Dendritic cell treated with granulocyte-macrophage colony-stimulating factor and Interleukin-4, amounts not matched to agents 40 ng/mL and 50 ng/mL, for 4 days (primary cell): ENCODE data around the gene FLT1.

Source experiments
- H3K27ac Mint-ChIP-seq: one replicate; pipeline ENCODE4 v1.8.0; 2022; ENCODE audit warnings: mild to moderate bottlenecking, mixed read lengths
- H3K27me3 Mint-ChIP-seq: one replicate; pipeline ENCODE4 v1.8.0; 2022; ENCODE audit warnings: mild to moderate bottlenecking, mixed read lengths
- H3K36me3 Mint-ChIP-seq: one replicate; pipeline ENCODE4 v1.8.0; 2022; ENCODE audit warnings: low read depth, mixed read lengths
- H3K4me1 Mint-ChIP-seq: one replicate; pipeline ENCODE4 v1.8.0; 2022; ENCODE audit warnings: low read depth, mixed read lengths
- H3K4me3 Mint-ChIP-seq: one replicate; pipeline ENCODE4 v1.8.0; 2022; ENCODE audit warnings: mild to moderate bottlenecking, moderate library complexity, mixed read lengths
- H3K9me3 Mint-ChIP-seq: one replicate; pipeline ENCODE4 v1.8.0; 2022; ENCODE audit warnings: mixed read lengths
- intact Hi-C: fragments of 100-400 bp; cut with micrococcal nuclease; formaldehyde crosslinking; loops from one replicate; pipeline ENCODE4 v1.15.0; 2022

Gene FLT1

DNA sequence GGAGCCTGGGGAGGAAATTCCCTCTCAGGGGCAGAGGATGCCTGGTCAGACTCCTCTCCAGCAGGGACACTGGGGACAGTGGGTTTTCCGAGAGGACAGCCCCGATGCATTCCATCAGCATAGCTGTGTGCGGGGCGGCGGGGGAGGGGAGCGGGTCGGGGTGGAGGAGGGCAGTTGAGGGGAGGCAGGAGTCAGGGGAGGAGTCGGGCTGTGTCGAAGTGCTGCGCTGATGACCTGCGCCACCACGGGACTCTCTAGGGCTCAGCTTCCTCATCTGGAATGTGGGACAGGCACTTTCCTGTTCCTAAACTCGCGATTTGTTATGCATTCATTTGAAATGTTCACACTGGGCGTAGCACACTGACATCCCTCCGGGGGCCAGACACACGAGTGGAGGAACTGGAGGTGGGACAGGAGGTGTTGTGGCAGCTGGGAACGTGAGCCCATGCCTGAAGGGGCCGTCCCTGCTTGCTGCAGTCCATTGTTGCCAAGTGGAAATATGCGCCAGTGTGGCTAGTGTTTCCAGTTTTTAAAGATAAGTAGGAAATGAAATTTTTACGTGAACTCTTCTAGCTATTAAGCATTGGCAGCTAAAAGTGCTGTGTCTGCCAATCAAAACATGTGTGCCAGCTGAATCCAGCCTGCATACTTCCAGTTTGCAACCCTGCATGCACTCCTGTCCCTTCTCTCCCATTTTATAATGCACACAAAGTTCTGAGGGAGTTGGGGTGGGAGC is 43.3 kb downstream of the FLT1 start:
- H3K27me3 Mint-ChIP-seq, result peaks cover 37% of the 10 kb centered on the region
- intact Hi-C loops, result no loop called here
- H3K36me3 Mint-ChIP-seq, result no peaks in the 10 kb centered on the region
- peaks cover 10% of the 10 kb centered on the region for H3K9me3 Mint-ChIP-seq
- peaks cover 9% of the 10 kb centered on the region for H3K4me1 Mint-ChIP-seq
- H3K4me3 Mint-ChIP-seq, result no peak overlapping the region
- H3K27ac Mint-ChIP-seq, result no peak overlapping the region

DNA sequence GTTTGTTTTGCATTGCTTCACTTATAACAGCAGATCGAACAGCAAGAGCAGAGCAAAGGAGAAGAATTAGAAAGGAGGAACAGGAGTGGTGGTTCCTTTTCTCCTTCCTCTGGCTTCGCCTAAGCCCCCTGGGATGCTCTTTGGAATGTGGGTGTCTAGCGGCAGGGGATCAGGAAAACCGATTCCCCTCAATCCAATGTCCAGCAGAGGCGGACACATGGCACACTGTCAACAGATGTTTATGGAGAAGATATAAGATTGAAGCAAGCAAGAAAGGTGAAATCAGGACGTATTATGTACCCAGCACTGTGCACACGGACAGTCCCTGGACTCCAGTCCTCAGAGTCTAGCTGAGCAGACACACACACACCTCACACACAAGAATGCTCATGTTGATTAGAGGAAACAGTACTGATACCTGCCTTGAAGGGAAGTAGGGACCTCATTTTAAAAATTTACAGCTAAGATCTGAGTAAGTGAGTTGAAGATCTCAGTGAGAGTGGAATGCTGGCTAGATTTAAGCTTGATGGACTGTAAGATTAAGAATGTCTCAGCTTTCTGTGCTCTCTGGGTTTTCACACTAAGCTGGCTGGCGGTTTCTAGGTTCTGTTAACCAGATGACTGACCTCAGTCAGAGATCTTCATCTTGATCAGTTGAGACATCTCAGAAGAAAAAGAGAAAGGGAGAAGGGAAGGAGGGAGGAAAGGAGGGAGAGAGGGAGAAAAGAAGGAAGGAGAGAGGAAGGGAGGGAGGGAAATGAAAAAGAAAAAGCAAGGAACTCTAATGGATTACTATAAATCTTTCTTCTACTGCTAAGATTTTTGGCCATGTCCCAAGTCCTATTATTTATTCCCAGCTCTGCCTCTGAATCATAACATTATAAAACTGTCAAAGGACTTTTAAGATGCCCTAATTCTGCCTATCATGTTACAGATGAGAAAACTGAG is 44.8 kb downstream of the FLT1 start:
- intact Hi-C loops, result no loop called here
- H3K4me1 Mint-ChIP-seq, result peaks cover 9% of the 10 kb centered on the region
- H3K4me3 Mint-ChIP-seq, result no peak overlapping the region
- H3K9me3 Mint-ChIP-seq, result peaks cover 10% of the 10 kb centered on the region
- no peak overlapping the region for H3K27ac Mint-ChIP-seq
- no peaks in the 10 kb centered on the region for H3K36me3 Mint-ChIP-seq
- H3K27me3 Mint-ChIP-seq, result peaks cover 26% of the 10 kb centered on the region

DNA sequence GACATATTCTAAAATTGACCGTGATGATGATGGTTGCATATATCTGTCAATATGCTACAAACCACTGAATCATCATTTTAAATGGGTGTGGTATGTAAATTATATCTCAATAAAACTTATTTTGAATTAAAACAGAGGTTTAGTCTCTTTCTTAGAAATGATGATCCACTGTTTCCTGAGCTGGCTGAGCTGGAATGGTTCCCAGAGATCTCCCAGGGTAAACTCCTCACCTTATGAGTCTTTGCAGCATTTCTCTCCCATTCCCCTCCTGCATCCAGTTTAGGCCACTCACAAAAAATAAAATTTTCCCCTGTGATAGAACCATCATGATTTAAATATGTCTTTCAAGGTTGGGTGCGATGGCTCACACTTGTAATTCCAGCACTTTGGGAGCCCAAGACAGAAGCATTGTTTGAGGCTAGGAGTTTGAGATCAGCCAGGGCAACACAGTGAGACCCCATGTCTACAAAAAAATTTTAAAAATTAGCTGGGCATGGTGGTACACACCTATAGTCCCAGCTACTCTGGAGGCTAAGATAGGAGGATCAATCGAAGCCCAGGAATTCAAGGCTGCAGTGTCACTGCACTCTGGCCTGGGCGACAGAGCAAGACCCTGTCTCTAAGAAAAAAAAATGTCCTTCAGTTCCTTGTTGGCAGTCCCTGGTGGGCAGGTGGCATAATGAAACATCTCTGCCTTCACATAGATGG is 46.1 kb downstream of the FLT1 start:
- peaks cover 9% of the 10 kb centered on the region for H3K4me1 Mint-ChIP-seq
- no peaks in the 10 kb centered on the region for H3K36me3 Mint-ChIP-seq
- H3K27ac Mint-ChIP-seq, result no peak overlapping the region
- H3K27me3 Mint-ChIP-seq, result peaks cover 21% of the 10 kb centered on the region
- H3K9me3 Mint-ChIP-seq, result peaks cover 18% of the 10 kb centered on the region
- intact Hi-C loops, result no loop called here
- no peak overlapping the region for H3K4me3 Mint-ChIP-seq

DNA sequence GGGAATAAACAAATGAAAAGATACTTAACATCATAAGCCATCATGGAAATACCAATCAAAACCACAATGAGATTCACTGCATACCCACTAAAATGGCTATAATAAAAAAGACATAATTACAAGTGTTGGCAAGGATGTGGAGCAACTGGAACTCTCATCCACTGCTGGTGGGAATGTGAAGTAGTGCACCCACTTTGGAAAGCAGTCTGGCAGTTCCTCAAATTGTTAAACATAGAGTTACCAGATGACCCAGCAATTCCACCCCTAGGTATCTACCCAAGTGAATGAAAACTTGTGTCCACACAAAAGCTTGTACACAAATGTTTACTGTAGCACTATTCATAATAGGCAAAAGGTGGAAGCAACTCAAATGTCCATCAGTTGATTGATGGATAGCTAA is 46.9 kb downstream of the FLT1 start:
- Mint-ChIP-seq H3K27ac (no peak overlapping the region), H3K4me1 (peaks cover 9% of the 10 kb centered on the region), H3K9me3 (peaks cover 23% of the 10 kb centered on the region), H3K36me3 (no peaks in the 10 kb centered on the region), H3K4me3 (no peak overlapping the region), H3K27me3 (peaks cover 23% of the 10 kb centered on the region)
- intact Hi-C loops, result no loop called here

DNA sequence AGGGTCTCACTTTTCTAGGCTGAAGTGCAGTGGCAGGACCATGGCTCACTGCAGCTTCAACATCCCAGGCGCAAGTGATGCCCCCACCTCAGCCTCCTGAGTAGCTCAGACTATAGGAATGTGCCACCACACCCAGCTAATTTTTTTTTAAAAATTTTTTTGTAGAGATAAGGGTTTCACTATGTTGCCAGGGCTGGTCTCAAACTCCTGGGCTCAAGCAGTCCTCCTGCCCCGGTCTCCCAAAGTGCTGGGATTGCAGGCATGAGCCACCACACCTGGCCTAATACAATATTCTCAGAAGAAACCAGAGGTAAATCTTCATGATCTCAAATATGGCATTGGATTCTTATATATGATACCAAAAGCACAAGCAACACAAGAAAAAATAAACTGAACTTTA is 47.7 kb downstream of the FLT1 start:
- H3K27ac Mint-ChIP-seq, result no peak overlapping the region
- H3K9me3 Mint-ChIP-seq, result peaks cover 23% of the 10 kb centered on the region
- peaks cover 9% of the 10 kb centered on the region for H3K4me1 Mint-ChIP-seq
- peaks cover 26% of the 10 kb centered on the region for H3K27me3 Mint-ChIP-seq
- intact Hi-C loops, result no loop called here
- no peak overlapping the region for H3K4me3 Mint-ChIP-seq
- H3K36me3 Mint-ChIP-seq, result no peaks in the 10 kb centered on the region

DNA sequence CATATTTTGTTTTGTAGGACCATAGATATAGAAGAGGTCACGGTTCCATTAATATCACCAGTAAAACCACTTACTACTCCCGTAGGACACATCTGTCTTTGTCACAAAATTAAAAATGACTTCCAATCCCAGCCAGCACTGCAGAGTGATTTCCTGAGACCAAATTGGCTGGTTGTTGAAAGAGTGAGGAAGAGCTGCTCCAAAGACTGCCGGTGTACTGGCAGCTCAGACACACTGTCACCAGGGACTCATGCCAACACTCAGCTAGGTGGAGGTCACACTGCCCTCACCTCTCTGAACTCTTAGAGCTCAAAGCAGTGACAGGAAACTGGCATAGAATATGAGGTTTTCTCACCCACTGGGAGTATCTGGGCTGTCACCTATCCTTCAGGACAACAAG is 52.1 kb downstream of the FLT1 start:
- Mint-ChIP-seq H3K4me1 (no peaks in the 10 kb centered on the region), H3K27ac (no peak overlapping the region)
- intact Hi-C loops, result no loop called here

DNA sequence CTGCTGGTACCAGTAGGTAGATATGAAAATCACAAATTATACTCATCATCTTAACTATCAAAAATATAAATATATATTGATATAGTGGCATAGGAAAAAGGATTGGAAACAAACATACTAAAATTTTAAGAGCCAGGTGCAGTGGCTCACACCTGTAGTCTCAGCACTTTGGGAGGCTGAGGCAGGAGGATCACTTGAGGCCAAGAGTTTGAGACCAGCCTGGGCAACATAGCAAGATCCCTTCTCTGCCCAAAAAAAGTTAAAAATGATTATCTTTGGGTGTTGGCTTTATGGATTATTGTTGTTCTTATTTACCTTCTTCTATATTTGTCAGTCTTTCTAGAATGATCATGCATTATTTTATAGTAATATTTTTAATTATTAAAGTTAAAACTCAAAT is 53.4 kb downstream of the FLT1 start:
- intact Hi-C loops, result no loop called here
- H3K27me3 Mint-ChIP-seq, result peaks cover 32% of the 10 kb centered on the region
- H3K4me3 Mint-ChIP-seq, result no peak overlapping the region
- no peak overlapping the region for H3K27ac Mint-ChIP-seq
- H3K36me3 Mint-ChIP-seq, result no peaks in the 10 kb centered on the region
- peaks cover 13% of the 10 kb centered on the region for H3K9me3 Mint-ChIP-seq
- no peaks in the 10 kb centered on the region for H3K4me1 Mint-ChIP-seq

More for the DNA sequence above, 52.1 kb downstream of the FLT1 start:
- no peaks in the 10 kb centered on the region for H3K36me3 Mint-ChIP-seq
- peaks cover 27% of the 10 kb centered on the region for H3K27me3 Mint-ChIP-seq
- no peak overlapping the region for H3K4me3 Mint-ChIP-seq
- H3K9me3 Mint-ChIP-seq, result peaks cover 15% of the 10 kb centered on the region

DNA sequence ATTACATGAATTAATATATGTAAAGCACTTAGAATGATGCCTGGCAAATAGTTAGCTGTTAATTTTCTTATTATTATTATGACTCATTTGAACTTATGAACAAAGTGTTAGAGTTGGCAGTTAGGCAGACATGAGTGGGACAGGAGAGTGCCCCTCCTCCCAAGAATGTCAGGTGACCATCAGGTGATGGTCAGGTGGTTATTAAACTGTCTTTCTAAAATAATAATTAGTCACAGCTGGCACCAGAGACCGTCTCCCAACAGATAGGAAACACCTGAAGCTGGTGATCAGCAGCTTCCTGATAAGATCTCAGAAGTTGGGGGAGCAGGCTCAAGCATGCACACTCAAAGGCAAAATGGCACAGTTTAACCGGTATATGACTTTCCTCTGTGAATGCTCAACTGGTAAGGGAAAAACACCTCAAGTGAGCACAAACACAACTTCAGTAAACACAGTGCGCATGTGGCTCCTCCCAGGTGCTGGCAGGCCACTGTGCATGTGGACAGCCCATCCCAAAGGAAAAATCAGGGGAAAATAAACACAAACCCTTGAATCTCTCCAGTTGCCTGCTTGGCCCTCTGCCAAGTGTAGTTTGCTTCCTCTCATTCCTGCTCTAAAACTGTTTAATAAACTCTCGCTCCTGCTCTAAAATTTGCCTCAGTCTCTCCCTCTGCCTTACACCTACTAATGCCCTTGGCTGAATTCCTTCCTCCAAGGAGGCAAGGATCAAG is 54.0 kb downstream of the FLT1 start:
- no peaks in the 10 kb centered on the region for H3K4me1 Mint-ChIP-seq
- peaks cover 35% of the 10 kb centered on the region for H3K27me3 Mint-ChIP-seq
- no peak overlapping the region for H3K27ac Mint-ChIP-seq

DNA sequence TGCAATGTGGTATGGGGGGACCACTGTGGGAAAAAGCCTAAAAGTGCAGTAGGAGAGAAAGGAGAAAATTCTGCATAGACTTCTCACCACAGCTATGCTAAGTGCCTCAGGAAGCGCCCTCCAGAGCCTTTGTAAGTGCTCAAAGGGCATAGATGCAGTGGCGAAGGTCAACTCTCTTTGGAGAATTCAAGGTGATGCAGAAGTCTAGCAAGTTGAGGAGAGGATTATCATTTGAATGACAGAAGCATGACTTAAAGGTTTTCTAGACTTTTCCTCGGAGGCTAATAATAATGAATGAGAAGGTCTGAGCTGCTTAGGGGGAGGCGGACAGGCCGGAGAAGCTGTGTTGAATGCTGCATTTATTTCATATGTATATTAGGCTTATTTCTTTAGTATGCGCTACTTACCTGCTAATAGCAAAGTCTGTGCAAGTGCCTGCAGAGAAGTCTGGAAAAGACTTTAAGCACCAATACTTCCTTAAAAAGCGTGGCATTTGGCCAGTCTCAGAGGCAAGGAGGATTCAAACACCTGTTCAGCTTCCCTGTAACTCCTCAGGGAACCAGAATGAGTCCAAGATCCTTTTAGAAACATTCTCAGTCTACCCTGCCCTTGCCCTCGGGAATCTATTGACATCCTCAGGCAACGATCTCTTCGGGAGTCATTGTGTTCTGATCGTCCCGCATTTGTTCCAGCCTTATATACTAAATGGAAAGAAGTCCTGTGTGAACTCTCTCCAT is 56.2 kb downstream of the FLT1 start:
- Mint-ChIP-seq H3K27ac (no peak overlapping the region), H3K9me3 (peaks cover 5% of the 10 kb centered on the region), H3K27me3 (peaks cover 50% of the 10 kb centered on the region), H3K4me3 (no peak overlapping the region), H3K36me3 (peaks cover under 1% of the 10 kb centered on the region), H3K4me1 (no peaks in the 10 kb centered on the region)
- intact Hi-C loops, result no loop called here

More for the DNA sequence above, 54.0 kb downstream of the FLT1 start:
- Mint-ChIP-seq H3K36me3 (no peaks in the 10 kb centered on the region), H3K9me3 (peaks cover 13% of the 10 kb centered on the region), H3K4me3 (no peak overlapping the region)
- intact Hi-C loops, result no loop called here

DNA sequence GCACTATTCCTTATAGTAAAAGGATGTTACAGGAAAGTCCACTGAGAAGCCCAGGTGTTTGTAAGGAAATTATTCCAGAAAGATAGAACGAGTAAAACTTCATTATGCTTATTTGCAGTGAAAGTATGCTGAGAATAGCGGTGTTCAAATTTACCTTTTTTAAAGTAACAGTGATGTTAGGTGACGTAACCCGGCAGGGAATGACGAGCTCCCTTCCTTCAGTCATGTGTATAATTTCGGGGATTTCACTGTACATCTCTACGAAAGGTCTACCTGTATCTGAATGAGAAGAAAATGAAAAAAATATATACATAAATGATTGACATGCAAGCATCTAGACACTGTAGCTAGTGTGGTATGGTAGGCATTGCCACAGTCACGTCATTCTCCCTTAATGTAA is 56.9 kb downstream of the FLT1 start:
- intact Hi-C loops, result no loop called here

DNA sequence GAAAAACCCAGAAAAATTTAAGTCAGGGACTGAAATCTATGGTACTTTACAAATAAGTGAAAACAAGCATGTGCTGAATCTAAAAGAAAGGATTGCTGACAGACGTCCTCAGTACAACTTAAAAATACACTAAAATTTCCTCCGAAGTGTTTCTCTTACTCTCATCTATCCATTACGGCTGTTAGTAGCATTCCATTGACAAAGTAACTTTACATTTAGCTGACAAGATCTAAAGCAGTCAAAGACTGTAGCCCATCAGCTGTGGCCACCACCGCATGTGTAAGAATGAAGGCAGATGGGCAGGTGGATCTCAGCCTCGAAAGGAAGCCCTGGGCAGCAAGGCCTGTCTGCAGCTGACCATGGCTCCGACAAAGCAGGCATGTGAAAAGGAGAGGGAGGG is 59.0 kb downstream of the FLT1 start:
- H3K4me3 Mint-ChIP-seq, result no peak overlapping the region
- H3K27me3 Mint-ChIP-seq, result peaks cover 44% of the 10 kb centered on the region
- no peaks in the 10 kb centered on the region for H3K4me1 Mint-ChIP-seq
- no peaks in the 10 kb centered on the region for H3K9me3 Mint-ChIP-seq
- intact Hi-C loops, result no loop called here
- H3K36me3 Mint-ChIP-seq, result peaks cover 7% of the 10 kb centered on the region
- H3K27ac Mint-ChIP-seq, result no peak overlapping the region

More for the DNA sequence above, 56.9 kb downstream of the FLT1 start:
- Mint-ChIP-seq H3K4me1 (no peaks in the 10 kb centered on the region), H3K9me3 (no peaks in the 10 kb centered on the region), H3K36me3 (peaks cover 7% of the 10 kb centered on the region), H3K27ac (no peak overlapping the region), H3K27me3 (peaks cover 51% of the 10 kb centered on the region), H3K4me3 (no peak overlapping the region)

DNA sequence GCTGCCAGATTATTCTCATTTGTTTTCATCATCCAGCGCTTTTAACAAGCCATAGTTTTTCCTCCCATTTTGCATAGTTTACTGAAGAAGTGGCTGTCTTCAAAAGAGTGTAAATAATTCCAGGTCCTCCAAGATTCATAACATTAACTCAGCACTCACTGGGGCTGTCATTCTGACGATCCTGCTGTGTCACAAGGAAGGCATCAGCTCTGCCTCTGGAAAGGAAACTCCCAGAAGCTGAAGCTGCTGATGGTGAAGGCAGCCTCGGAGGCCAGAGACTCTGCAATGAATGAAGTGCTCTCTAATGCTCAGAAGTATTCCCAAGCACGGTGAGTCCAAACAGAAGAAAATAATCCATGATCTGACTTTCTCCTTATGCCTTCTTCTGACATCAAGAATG is 60.0 kb downstream of the FLT1 start:
- Mint-ChIP-seq H3K4me1 (peaks cover under 1% of the 10 kb centered on the region), H3K4me3 (no peak overlapping the region), H3K27ac (no peak overlapping the region), H3K9me3 (no peaks in the 10 kb centered on the region), H3K36me3 (peaks cover 7% of the 10 kb centered on the region), H3K27me3 (peaks cover 38% of the 10 kb centered on the region)
- intact Hi-C loops, result no loop called here
